IMR-90 (cell line): ENCODE data around the gene MGRN1. TPM values are rescaled to one million over a fixed set of nuclear protein-coding genes. Genes with fewer than 3 reads are reported as not detected.

Experiments used
- ATAC-seq: fragments of 200-7000 bp; cut with Tn5 transposase; 2 replicates; pipeline ENCODE4 v1.9.1; 2020; ENCODE audit warnings: low read depth, mild to moderate bottlenecking, moderate library complexity
- BruUV-seq: library from RNA; stranded (reverse); fragments of 400-500 nt; replicated peaks from 2 replicates; lab custom pipeline; 2021; lab: Mats Ljungman, UMichigan
- CTCF ChIA-PET: fragments of 300-600 bp; formaldehyde crosslinking; extraction: SDS; loops from one replicate; lab custom pipeline; 2021; ENCODE audit warnings: antibody characterized with exemption; lab: Yijun Ruan, JAX
- POLR2A ChIA-PET: fragments of 300-600 bp; sonication (Branson Sonifier 250); formaldehyde crosslinking; loops from one replicate; lab custom pipeline; 2022; ENCODE audit warnings: antibody characterized with exemption; ENCODE audit not compliant: unreplicated experiment; lab: Charles Lee
- DNase-seq: peaks from one replicate; pipeline ENCODE4 v3.0.0; 2013
- H2AFZ ChIP-seq: replicated peaks from 2 replicates; pipeline ENCODE3; 2013; ENCODE audit warnings: low read length, mild to moderate bottlenecking; ENCODE audit not compliant: poor library complexity
- H2AK5ac ChIP-seq: 2 replicates; pipeline ENCODE4 v1.6.1; 2013; ENCODE audit warnings: low read depth, low read length, inconsistent platforms
- H2AK9ac ChIP-seq: replicated peaks from 2 replicates; pipeline ENCODE3; 2013; ENCODE audit warnings: mild to moderate bottlenecking, low read depth, low read length, moderate library complexity; ENCODE audit not compliant: poor library complexity
- H2BK120ac ChIP-seq: 2 replicates; pipeline ENCODE4 v1.6.1; 2013; ENCODE audit warnings: low read depth, low read length, inconsistent platforms
- H2BK15ac ChIP-seq: 3 replicates; pipeline ENCODE4 v1.6.1; 2013; ENCODE audit warnings: low read depth, low read length, inconsistent platforms
- H2BK20ac ChIP-seq: 2 replicates; pipeline ENCODE4 v1.6.1; 2013; ENCODE audit warnings: low read depth, mild to moderate bottlenecking, inconsistent platforms, low read length, moderate library complexity
- H2BK5ac ChIP-seq: 2 replicates; pipeline ENCODE4 v1.6.1; 2013; ENCODE audit warnings: mild to moderate bottlenecking, low read depth, low read length, inconsistent platforms; ENCODE audit not compliant: poor library complexity, severe bottlenecking
- H3K14ac ChIP-seq: replicated peaks from 2 replicates; pipeline ENCODE4 v1.6.1; 2013; ENCODE audit warnings: low read depth, low read length, inconsistent platforms
- H3K18ac ChIP-seq: 2 replicates; pipeline ENCODE4 v1.6.1; 2013; ENCODE audit warnings: low read depth, low read length, control low read depth
- H3K23ac ChIP-seq: 2 replicates; pipeline ENCODE4 v1.6.1; 2013; ENCODE audit warnings: low read depth, low read length, inconsistent platforms
- H3K27ac ChIP-seq: 2 replicates; pipeline ENCODE4 v1.5.1; 2013; ENCODE audit warnings: mild to moderate bottlenecking, control low read depth, low read length; ENCODE audit not compliant: insufficient read depth
- H3K27me3 ChIP-seq: 2 replicates; pipeline ENCODE4 v1.6.1; 2013; ENCODE audit warnings: low read length; ENCODE audit not compliant: control insufficient read depth, insufficient read depth
- H3K36me3 ChIP-seq: 2 replicates; pipeline ENCODE4 v1.6.1; 2013; ENCODE audit warnings: low read length, mixed read lengths; ENCODE audit not compliant: control insufficient read depth, insufficient read depth
- H3K4ac ChIP-seq: 2 replicates; pipeline ENCODE4 v1.6.1; 2013; ENCODE audit warnings: low read depth, low read length, inconsistent platforms
- H3K4me1 ChIP-seq: 2 replicates; pipeline ENCODE4 v1.6.1; 2013; ENCODE audit warnings: low read length, mixed read lengths; ENCODE audit not compliant: control insufficient read depth, insufficient read depth
- H3K4me2 ChIP-seq: 2 replicates; pipeline ENCODE4 v1.6.1; 2013; ENCODE audit warnings: low read depth, mild to moderate bottlenecking, control low read depth, low read length, moderate library complexity
- H3K4me3 ChIP-seq: 2 replicates; pipeline ENCODE4 v1.5.1; 2013; ENCODE audit warnings: low read depth, mild to moderate bottlenecking, control low read depth, low read length, moderate library complexity; ENCODE audit not compliant: insufficient read depth
- H3K56ac ChIP-seq: 2 replicates; pipeline ENCODE4 v1.6.1; 2013; ENCODE audit warnings: low read length, inconsistent platforms; ENCODE audit not compliant: insufficient read depth; ENCODE audit errors: extremely low read depth
- H3K79me1 ChIP-seq, 2 experiments: 2 replicates each; pipeline ENCODE4 v1.6.1; 2013; ENCODE audit warnings: low read length in 2 of 2, inconsistent platforms in 1 of 2, low read depth in 1 of 2
- H3K9ac ChIP-seq: 2 replicates; pipeline ENCODE4 v1.6.1; 2013; ENCODE audit warnings: low read depth, low read length, control low read depth
- H3K9me1 ChIP-seq: 2 replicates; pipeline ENCODE4 v1.6.1; 2013; ENCODE audit warnings: low read length, inconsistent platforms; ENCODE audit not compliant: insufficient read depth
- H3K9me3 ChIP-seq: 2 replicates; pipeline ENCODE4 v1.6.1; 2013; ENCODE audit warnings: low read length; ENCODE audit not compliant: control insufficient read depth, insufficient read depth
- H4K20me1 ChIP-seq: 2 replicates; pipeline ENCODE4 v1.6.1; 2013; ENCODE audit warnings: low read length, inconsistent platforms; ENCODE audit not compliant: insufficient read depth
- H4K5ac ChIP-seq: 2 replicates; pipeline ENCODE4 v1.6.1; 2013; ENCODE audit warnings: mild to moderate bottlenecking, low read depth, low read length, control low read depth
- H4K8ac ChIP-seq, 2 experiments: 2 replicates each; pipeline ENCODE4 v1.6.1; 2013; ENCODE audit warnings: low read depth in 2 of 2, low read length in 2 of 2, control low read depth in 1 of 2, inconsistent platforms in 1 of 2
- H4K91ac ChIP-seq: 2 replicates; pipeline ENCODE4 v1.6.1; 2013; ENCODE audit warnings: low read depth, low read length, inconsistent platforms; ENCODE audit not compliant: insufficient read depth
- BHLHE40 ChIP-seq: fragments of 150-350 bp; IDR thresholded peaks from 2 replicates; pipeline ENCODE4 v1.6.1; 2016; ENCODE audit warnings: mild to moderate bottlenecking, low read depth, low read length
- FOS ChIP-seq: fragments of 150-350 bp; IDR thresholded peaks from 2 replicates; pipeline ENCODE4 v1.6.1; 2016; ENCODE audit warnings: low read depth, low read length
- MXI1 ChIP-seq: IDR thresholded peaks from 2 replicates; pipeline ENCODE4 v1.6.1; 2012; ENCODE audit warnings: low read depth, mild to moderate bottlenecking, low read length, moderate library complexity, borderline replicate concordance
- POLR2A ChIP-seq: IDR thresholded peaks from 2 replicates; pipeline ENCODE4 v1.6.1; 2012; ENCODE audit warnings: mild to moderate bottlenecking, low read depth, low read length
- RAD21 ChIP-seq: IDR thresholded peaks from 2 replicates; pipeline ENCODE4 v1.6.1; 2012; ENCODE audit warnings: low read length, improper control_type of control experiment
- RFX5 ChIP-seq: IDR thresholded peaks from 2 replicates; pipeline ENCODE4 v1.8.0; 2012; ENCODE audit warnings: low read depth, mild to moderate bottlenecking, low read length, moderate library complexity
- WGBS, 2 experiments: methylation state at CpG; one replicate each; pipeline versions ENCODE4 v1.1.5 to v1.1.7; 2013; ENCODE audit warnings: missing lambda C conversion rate in 2 of 2; ENCODE audit not compliant: insufficient read length in 1 of 2; ENCODE audit errors: extremely low coverage in 2 of 2; 5-methylcytosine and 5-hydroxymethylcytosine counted together
- dilution Hi-C: fragments of 300-500 bp; cut with HindIII; formaldehyde crosslinking; loops from one replicate; pipeline ENCODE4 v1.14.3; 2018; ENCODE audit warnings: low sequenced_read_pairs; ENCODE audit not compliant: unreplicated experiment
- in situ Hi-C: fragments of 300-500 bp; cut with MboI; formaldehyde crosslinking; loops from 3 replicates; pipeline ENCODE4 v1.14.3; 2019; ENCODE audit warnings: low sequenced_read_pairs, inconsistent platforms, mixed read lengths
- intact Hi-C: fragments of 100-400 bp; cut with micrococcal nuclease; formaldehyde crosslinking; loops from 2 replicates; pipeline ENCODE4 v1.10.0; 2022
- polyA plus RNA-seq, 3 experiments: library from polyadenylated mRNA; depleted of rRNA; stranded (reverse); fragments of >200 nt; gene quantifications; 2 replicates each; pipeline ENCODE4 v1.2.3, GENCODE V29; 2012; ENCODE audit warnings: low replicate concordance in 1 of 3
- total RNA-seq: library from RNA; depleted of rRNA; stranded (reverse); fragments of >200 nt; gene quantifications from 2 replicates; pipeline ENCODE4 v1.2.3, GENCODE V29; 2012

The MGRN1 gene
- total and polyA plus RNA-seq, 2 of the 4 experiments (the other 2 are of a cell fraction), result 11.7 to 32.7 TPM

DNA sequence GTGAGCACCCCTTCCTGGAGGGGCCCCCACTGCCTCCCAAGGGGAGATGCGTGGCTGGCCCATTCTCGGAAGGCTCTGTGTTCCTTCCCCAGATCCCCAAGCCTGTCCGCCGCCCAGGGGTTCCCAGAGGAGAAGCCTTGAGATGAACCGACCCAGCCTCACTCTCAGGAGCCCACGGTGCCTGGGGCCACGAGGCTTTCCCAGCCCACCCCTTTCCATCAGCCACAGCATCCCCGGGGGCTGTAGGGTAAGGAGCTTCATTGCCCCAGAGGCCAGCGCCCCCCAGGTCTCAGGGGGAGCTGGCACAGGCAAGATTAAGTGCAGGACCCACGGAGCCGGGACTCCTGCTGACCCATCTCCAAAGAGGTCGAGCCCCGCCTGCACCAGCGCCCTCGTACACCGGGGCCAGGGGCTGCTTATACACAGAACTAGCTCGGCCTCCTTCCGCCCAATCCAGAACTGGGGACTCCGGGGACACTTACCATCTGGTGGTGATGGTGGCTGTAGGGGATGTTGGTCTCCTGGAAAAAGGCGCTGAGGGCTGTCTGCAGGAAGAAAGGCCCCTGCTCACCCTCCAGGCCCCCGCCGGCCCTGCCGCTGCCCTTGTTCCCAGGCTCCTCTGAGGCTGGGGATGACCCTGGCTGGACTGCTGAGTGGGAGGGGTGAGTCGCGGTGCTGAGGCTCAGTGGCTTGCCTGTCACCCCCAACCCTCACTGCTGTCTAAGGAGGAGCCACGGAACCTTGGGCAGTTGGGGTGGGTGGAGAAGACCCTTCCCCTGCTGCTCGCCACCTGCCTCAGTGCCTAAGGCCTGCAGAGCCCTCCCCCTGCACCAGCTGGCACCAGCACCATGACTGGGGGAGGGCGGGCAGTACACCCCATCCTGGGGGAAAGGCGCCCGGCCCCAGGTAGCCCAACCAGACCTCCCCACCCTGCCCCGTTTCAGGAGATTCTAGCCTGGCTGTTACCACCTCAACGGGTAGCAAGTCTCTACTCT is 14.3 kb upstream of the MGRN1 start:
- no peak overlapping the region for H2BK20ac ChIP-seq
- no peak overlapping the region for H2AK5ac ChIP-seq
- H3K27ac ChIP-seq, result no peak overlapping the region
- H3K4me3 ChIP-seq, result no peak overlapping the region
- H3K79me1 ChIP-seq, result peaks cover 17 to 63% of the 10 kb centered on the region in 2 experiments
- H4K20me1 ChIP-seq, result peaks cover 57% of the 10 kb centered on the region
- H2BK15ac ChIP-seq, result no peak overlapping the region
- no peak overlapping the region for H4K5ac ChIP-seq
- H3K9ac ChIP-seq, result no peak overlapping the region
- no peak overlapping the region for H3K4me2 ChIP-seq
- DNase-seq, result no peak
- no TSS peak for BruUV-seq
- no peak overlapping the region for H4K91ac ChIP-seq
- H3K18ac ChIP-seq, result no peak overlapping the region
- H4K8ac ChIP-seq, result no peak overlapping the region
- intact Hi-C loops (no loop called here), in situ Hi-C loops (no loop called here), dilution Hi-C loops (no loop called here)
- WGBS, 2 experiments, result 85% methylated on average over 4 of the region's 32 CpGs; no CpG with 5 or more reads in 1 of the 2 experiments
- no peak overlapping the region for H3K14ac ChIP-seq
- peaks cover 24% of the 10 kb centered on the region; the same call in 1 of the 2 replicates for H3K36me3 ChIP-seq
- CTCF ChIA-PET, result no interaction called here
- H3K27me3 ChIP-seq, result no peaks in the 10 kb centered on the region
- H3K9me1 ChIP-seq, result peaks cover 8% of the 10 kb centered on the region; the same call in 1 of the 2 replicates
- POLR2A ChIA-PET, result no interaction called here
- no peak overlapping the region for H2AFZ ChIP-seq
- H2AK9ac ChIP-seq, result no peak overlapping the region
- H2BK5ac ChIP-seq, result no peak overlapping the region
- peaks cover 23% of the 10 kb centered on the region for H3K4me1 ChIP-seq
- TF ChIP-seq BHLHE40, result no peak
- no peak for TF ChIP-seq RAD21
- TF ChIP-seq FOS, result no peak
- no peak for TF ChIP-seq POLR2A
- TF ChIP-seq RFX5, result no peak
- TF ChIP-seq MXI1, result no peak
- no peak overlapping the region for H3K4ac ChIP-seq
- H3K9me3 ChIP-seq, result no peaks in the 10 kb centered on the region
- ATAC-seq, result no peak
- H2BK120ac ChIP-seq, result no peak overlapping the region
- no peak overlapping the region for H3K56ac ChIP-seq
- no peak overlapping the region for H3K23ac ChIP-seq
